Measurements from ENCODE around the gene ADCYAP1R1.
A peak's percentile ranks its signal among the peaks of the same experiment; 100 is the strongest.

Gene ADCYAP1R1

DNA sequence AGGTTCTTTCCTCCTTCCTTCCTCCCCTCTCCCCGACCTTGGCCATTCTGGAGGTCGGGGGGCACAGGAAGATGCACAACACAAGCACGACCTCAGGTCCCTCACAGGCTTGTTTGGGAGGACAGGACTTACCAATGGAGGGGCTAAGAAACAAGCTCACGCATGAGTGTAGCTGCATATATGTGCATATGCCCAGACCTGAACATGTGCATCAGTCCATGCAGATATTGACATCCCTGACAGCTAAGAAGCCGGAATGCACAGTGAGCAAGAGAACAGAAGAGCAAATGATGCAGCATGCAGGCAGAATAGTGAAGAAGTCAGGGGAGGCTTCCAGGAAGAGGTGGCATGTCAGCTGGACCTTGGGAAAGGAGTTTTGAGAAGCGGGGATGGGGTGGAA is 28.7 kb downstream of the ADCYAP1R1 start:
- H3K36me3 Mint-ChIP-seq, result no peaks in the 10 kb centered on the region
- no peak overlapping the region for H3K4me3 Mint-ChIP-seq
- H3K27me3 Mint-ChIP-seq, result peaks cover 19% of the 10 kb centered on the region
- no peaks in the 10 kb centered on the region for H3K4me1 Mint-ChIP-seq
- ATAC-seq, result no peak
- no peaks in the 10 kb centered on the region for H3K9me3 Mint-ChIP-seq
- no peak overlapping the region for H3K27ac Mint-ChIP-seq

DNA sequence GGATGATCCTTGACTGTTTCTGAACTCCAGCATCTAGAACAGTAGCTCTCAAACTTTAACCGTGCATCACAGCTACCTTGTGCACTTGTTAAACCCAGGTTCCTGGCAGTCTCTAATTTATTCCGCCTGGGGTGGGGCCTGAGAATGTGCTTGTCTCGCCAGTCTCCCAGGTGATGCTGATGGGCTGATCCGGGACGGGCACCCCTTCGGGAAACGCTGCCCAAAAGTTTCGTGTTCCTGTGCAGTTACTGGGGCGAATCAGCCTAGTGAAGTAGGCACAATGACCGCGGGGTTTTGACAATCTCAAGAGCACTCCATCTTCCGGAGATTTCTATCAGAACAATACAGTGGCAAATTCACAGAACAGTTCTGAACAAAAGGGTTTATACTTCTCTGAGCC is 29.9 kb downstream of the ADCYAP1R1 start:
- ATAC-seq, result no peak
- no peaks in the 10 kb centered on the region for H3K4me1 Mint-ChIP-seq

DNA sequence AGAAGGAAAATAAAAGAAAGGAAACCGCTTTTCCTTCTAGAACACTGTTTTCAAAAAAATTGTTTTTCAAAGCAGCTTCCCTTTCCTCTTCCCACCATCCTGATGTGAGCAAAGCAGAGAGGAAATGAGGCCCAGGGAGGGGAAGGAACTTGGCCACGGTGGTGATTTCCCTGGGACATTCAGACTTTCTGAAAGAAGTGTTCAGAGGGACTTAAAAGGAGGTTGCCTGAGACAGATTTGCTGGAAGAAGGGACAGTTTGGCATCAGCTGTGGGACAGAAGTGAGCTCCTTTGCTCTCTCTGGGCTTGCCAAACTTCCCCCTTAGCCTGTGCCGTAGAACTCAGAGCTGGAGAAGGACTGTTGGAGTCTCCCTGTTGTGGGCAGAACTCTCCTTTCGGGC is 30.3 kb downstream of the ADCYAP1R1 start:
- ATAC-seq, result no peak
- Mint-ChIP-seq H3K4me3 (no peak overlapping the region), H3K27ac (no peak overlapping the region), H3K9me3 (no peaks in the 10 kb centered on the region), H3K4me1 (no peaks in the 10 kb centered on the region), H3K36me3 (no peaks in the 10 kb centered on the region), H3K27me3 (peaks cover 19% of the 10 kb centered on the region)

More for the DNA sequence above, 29.9 kb downstream of the ADCYAP1R1 start:
- peaks cover 19% of the 10 kb centered on the region for H3K27me3 Mint-ChIP-seq
- no peaks in the 10 kb centered on the region for H3K9me3 Mint-ChIP-seq
- no peaks in the 10 kb centered on the region for H3K36me3 Mint-ChIP-seq
- H3K27ac Mint-ChIP-seq, result no peak overlapping the region
- no peak overlapping the region for H3K4me3 Mint-ChIP-seq

DNA sequence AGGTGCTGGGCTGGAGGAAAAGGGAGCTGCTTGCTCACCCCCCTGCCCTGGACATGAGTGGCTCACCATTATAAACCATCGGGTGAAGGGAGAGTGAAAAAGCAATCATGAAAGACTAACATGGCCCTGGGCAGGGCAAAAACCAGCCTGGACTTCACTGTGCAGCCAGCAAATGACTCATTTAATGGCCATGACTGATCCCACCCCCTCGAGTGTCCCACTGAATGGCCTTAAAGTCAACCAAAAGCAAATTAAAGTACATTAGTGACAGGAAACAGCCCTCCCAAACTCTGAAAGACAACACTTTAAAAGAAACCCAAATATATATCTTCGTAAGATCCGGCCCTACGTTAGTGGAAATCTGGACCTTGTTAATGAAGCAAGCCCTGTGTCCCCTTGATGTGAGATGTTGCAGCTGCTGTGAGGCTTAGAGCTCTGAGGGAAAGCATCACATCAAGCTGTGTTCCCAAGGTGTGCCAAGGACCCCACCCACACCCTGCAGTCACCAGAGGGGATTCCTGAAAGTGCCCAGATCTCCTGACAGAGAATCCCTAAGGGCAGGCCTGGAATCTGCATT is 31.2 kb downstream of the ADCYAP1R1 start:
- H3K4me3 Mint-ChIP-seq, result no peak overlapping the region
- H3K27me3 Mint-ChIP-seq, result peaks cover 19% of the 10 kb centered on the region
- ATAC-seq, result no peak
- H3K36me3 Mint-ChIP-seq, result no peaks in the 10 kb centered on the region
- no peak overlapping the region for H3K27ac Mint-ChIP-seq
- H3K9me3 Mint-ChIP-seq, result no peaks in the 10 kb centered on the region
- H3K4me1 Mint-ChIP-seq, result no peaks in the 10 kb centered on the region

DNA sequence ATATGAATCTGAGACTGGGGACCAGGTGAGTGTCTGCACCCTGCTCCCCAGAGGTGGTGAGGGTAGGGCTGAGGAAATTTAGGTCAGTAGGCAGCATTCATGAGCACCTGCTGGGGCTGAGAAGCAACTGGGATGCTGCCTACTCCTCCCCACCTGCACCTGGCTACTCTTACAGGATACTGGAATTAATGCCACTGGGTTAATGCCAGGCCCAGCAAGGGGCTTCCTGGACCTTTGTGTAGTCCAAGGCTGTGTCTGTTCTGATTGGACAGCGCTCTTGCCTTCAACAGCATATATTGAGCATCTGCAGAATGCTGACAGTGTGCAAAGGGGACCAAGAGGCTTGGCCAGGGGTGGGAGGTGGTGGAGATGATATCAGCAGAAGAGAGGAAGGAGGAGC is 32.1 kb downstream of the ADCYAP1R1 start:
- H3K4me1 Mint-ChIP-seq, result no peaks in the 10 kb centered on the region
- H3K4me3 Mint-ChIP-seq, result no peak overlapping the region
- no peak for ATAC-seq
- peaks cover 19% of the 10 kb centered on the region for H3K27me3 Mint-ChIP-seq
- H3K27ac Mint-ChIP-seq, result no peak overlapping the region
- no peaks in the 10 kb centered on the region for H3K36me3 Mint-ChIP-seq
- H3K9me3 Mint-ChIP-seq, result no peaks in the 10 kb centered on the region

DNA sequence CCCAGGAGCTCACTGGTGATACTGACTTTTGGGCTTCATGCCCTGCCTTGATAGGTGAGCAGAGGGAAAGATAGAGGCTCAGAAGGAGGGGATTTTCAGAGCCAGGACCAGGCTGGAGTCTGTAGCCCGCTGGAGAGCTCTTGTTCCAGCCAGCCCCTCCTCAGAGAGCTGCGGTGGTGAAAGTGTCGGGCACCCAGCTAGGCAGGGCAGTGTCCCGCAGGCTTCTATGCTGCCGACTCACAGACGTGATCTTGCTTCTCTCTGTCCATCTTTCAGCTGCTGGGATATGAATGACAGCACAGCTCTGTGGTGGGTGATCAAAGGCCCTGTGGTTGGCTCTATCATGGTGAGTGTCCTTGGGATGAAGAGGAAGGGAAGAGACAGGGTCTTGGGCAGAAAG is 35.2 kb downstream of the ADCYAP1R1 start:
- ATAC-seq, result no peak
- H3K9me3 Mint-ChIP-seq, result no peaks in the 10 kb centered on the region
- no peak overlapping the region for H3K4me3 Mint-ChIP-seq
- no peaks in the 10 kb centered on the region for H3K4me1 Mint-ChIP-seq
- H3K27ac Mint-ChIP-seq, result no peak overlapping the region
- H3K36me3 Mint-ChIP-seq, result no peaks in the 10 kb centered on the region
- H3K27me3 Mint-ChIP-seq, result peaks cover 23% of the 10 kb centered on the region

DNA sequence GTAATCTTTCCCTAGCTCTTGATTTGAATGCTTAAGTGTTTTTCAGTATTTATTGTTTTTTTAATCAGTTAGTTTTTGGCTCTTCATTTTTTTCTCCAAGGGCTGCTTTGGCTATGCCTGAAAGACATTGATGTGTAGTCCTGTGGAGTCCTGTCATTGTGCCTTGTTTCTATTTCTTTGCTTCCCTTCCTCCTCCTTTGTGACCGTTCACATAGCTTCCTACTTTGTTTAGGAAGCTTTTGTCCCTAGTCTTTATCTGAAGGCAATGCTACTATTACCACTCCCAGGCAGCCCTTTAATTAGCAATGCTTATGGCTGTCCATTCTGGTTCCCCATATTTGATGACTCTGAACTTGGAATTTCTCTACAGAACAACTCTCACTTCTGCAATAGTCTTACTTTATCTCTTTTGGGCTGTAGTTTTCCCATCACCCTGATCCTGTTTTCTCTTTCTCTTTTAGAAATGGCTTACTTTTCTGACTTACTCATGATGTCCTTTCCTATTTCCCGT is 39.9 kb downstream of the ADCYAP1R1 start:
- Mint-ChIP-seq H3K36me3 (no peaks in the 10 kb centered on the region), H3K27me3 (peaks cover 34% of the 10 kb centered on the region), H3K9me3 (no peaks in the 10 kb centered on the region), H3K27ac (no peak overlapping the region), H3K4me3 (no peak overlapping the region), H3K4me1 (no peaks in the 10 kb centered on the region)
- ATAC-seq, result no peak

DNA sequence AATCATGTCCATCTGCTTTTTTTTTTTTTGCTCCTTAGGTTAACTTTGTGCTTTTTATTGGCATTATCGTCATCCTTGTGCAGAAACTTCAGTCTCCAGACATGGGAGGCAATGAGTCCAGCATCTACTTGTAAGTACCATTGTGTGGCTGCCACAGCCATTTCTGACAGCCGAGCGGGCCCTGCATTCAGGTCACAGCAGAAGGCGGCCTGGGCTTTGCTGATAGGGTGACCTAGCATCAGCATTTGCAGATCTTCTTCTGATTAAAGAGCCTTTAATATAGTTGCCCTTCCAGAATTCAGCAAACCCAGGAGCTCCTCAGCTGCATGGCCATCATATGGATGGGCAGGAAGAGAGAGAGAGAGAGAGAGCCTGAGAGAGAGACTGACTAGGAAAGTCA is 40.5 kb downstream of the ADCYAP1R1 start:
- H3K27me3 Mint-ChIP-seq, result peaks cover 41% of the 10 kb centered on the region
- no peaks in the 10 kb centered on the region for H3K9me3 Mint-ChIP-seq
- no peaks in the 10 kb centered on the region for H3K36me3 Mint-ChIP-seq
- no peak for ATAC-seq
- H3K27ac Mint-ChIP-seq, result no peak overlapping the region
- H3K4me1 Mint-ChIP-seq, result no peaks in the 10 kb centered on the region
- H3K4me3 Mint-ChIP-seq, result no peak overlapping the region

DNA sequence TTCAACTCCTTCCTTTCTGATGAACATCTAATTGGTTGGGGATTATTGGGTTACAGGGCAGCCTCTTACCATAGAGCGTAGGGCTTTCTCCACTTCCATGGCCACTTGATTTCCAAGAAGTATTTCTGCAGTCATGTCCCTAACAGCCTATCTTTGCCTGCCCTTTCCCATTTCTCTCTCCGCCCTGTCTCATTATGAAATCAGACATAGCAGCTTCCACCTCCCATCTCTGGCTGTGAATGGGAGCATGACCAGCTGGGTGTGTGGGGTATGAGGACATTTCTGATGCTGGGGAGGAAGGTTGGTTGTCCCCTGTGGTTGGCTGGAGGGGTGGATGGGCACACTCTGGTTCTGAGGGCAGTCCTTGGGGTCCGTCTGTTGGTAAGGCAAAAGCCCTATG is 41.2 kb downstream of the ADCYAP1R1 start:
- Mint-ChIP-seq H3K4me1 (no peaks in the 10 kb centered on the region), H3K9me3 (no peaks in the 10 kb centered on the region), H3K36me3 (no peaks in the 10 kb centered on the region), H3K4me3 (no peak overlapping the region), H3K27ac (no peak overlapping the region), H3K27me3 (peaks cover 43% of the 10 kb centered on the region)
- ATAC-seq, result no peak

DNA sequence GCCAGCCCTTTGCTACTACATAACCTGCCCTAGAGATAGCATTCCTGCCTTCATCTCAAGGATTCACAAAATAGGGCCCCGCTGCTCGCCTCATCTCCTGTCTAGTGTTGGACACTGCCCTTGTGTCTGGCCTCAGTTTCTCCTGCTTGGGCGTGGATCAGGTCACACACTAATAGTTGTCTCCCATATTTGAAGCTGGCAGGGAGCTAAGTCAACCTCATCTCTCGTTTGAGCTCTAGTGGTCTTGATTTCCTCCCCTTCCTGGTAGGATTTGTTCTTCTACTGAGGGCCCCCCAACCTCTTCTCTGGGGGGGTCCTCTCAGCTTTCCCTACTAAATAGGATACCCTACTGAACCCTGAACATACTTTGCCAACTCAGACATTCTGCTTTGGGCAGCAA is 42.2 kb downstream of the ADCYAP1R1 start:
- no peak overlapping the region for H3K4me3 Mint-ChIP-seq
- no peak for ATAC-seq
- no peak overlapping the region for H3K27ac Mint-ChIP-seq
- H3K9me3 Mint-ChIP-seq, result no peaks in the 10 kb centered on the region
- H3K4me1 Mint-ChIP-seq, result no peaks in the 10 kb centered on the region
- H3K36me3 Mint-ChIP-seq, result no peaks in the 10 kb centered on the region
- peaks cover 43% of the 10 kb centered on the region for H3K27me3 Mint-ChIP-seq

DNA sequence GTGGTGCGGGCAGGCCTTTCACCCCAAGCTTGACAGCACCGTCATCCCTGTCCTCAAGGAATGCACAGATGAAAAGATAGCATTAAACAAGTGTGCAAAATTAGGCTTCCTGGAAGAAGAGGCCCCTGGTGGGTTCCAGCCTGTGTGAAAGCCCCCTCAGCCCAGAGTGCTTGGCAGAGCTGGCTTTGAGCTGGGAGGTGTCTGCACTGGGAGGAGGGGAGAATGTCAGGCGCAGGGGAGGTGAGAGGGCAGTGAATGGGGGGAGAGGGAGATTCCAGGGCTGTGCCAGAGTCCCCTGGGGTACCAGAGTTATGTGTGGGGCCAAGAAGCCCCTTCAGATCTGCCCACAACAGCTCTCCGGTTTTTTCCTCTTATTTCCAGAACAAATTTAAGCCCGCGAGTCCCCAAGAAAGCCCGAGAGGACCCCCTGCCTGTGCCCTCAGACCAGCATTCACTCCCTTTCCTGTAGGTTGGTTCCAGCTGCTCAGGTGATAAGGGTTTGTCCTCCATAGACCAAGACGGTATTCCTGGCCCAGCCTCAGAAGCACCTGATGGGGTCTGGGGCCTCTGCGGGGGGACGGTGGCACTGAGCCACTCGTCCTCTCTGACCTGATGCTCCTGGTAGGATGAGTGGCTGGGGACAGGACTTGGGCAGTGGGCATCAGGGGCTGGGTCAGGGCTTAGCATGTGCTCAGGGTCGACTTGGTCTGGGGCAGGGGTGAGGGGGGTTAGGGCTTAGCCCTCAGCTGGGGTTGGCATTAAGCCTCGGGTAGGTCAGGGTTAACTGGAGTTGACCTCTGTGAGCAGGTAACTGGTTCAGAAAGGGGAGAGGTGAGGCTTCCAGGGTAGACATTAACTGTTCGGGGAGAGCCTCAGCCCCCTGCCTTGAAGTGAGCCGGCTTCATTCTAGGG is 43.4 kb downstream of the ADCYAP1R1 start:
- H3K36me3 Mint-ChIP-seq, result no peaks in the 10 kb centered on the region
- H3K27me3 Mint-ChIP-seq, result peaks cover 43% of the 10 kb centered on the region
- no peak overlapping the region for H3K4me3 Mint-ChIP-seq
- ATAC-seq, result no peak
- H3K4me1 Mint-ChIP-seq, result no peaks in the 10 kb centered on the region
- no peaks in the 10 kb centered on the region for H3K9me3 Mint-ChIP-seq
- H3K27ac Mint-ChIP-seq, result no peak overlapping the region

DNA sequence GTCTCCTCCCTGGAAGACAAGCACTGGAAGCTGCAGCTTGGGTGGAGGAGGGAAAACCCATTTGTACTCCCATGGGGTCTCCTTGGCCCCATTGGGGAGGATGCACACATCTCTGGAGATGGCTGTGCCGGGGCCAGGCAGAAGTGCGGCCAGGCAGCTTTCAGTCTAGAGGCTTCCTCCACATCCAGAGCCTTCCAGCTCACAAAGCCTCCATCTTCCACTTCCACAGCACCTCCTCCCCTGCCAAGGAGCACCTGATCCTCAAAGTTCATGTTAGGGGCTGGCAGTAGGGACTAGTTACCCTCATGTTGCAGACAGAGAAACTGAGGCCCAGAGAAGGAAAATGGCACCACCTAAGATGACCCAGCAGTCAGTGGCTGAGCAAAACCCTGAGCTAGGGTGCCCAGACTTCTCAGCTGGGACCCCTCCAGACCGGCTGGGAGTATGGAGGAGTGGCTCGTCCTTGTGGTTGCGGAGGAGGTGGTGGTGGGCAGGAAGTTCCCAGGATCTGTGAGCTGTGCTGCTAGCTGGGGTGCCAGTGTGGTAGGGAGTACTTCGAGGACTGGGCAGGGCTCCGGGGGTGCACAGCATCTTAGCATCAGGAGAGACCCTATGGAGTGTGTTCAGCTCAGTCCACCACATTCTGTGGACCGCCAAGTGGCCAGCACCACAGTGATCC is 44.2 kb downstream of the ADCYAP1R1 start:
- ATAC-seq, result no peak
- no peaks in the 10 kb centered on the region for H3K9me3 Mint-ChIP-seq
- no peak overlapping the region for H3K4me3 Mint-ChIP-seq
- H3K36me3 Mint-ChIP-seq, result no peaks in the 10 kb centered on the region
- H3K4me1 Mint-ChIP-seq, result no peaks in the 10 kb centered on the region
- peaks cover 38% of the 10 kb centered on the region for H3K27me3 Mint-ChIP-seq
- H3K27ac Mint-ChIP-seq, result no peak overlapping the region

DNA sequence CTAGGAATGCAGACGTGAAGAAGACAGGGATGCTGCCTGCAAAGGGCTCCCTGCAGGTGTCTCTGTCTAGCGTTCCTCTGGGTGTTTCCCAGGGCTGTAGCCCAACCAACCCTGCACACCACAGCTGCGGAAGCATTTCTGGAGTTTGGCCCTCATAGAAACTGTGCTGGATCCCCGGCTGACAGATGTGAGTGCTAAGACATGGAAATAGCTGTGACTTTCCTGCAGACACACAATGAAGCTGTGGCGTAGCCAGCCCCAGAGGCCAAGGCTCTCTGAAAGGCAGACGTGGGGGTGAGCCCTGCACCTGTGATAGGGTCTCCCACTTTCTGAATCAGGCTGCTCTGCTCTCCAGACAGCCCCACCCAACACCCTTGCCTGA is 44.8 kb downstream of the ADCYAP1R1 start:
- Mint-ChIP-seq H3K27me3 (peaks cover 36% of the 10 kb centered on the region), H3K36me3 (no peaks in the 10 kb centered on the region), H3K27ac (no peak overlapping the region), H3K9me3 (no peaks in the 10 kb centered on the region), H3K4me1 (no peaks in the 10 kb centered on the region), H3K4me3 (no peak overlapping the region)
- ATAC-seq, result no peak

DNA sequence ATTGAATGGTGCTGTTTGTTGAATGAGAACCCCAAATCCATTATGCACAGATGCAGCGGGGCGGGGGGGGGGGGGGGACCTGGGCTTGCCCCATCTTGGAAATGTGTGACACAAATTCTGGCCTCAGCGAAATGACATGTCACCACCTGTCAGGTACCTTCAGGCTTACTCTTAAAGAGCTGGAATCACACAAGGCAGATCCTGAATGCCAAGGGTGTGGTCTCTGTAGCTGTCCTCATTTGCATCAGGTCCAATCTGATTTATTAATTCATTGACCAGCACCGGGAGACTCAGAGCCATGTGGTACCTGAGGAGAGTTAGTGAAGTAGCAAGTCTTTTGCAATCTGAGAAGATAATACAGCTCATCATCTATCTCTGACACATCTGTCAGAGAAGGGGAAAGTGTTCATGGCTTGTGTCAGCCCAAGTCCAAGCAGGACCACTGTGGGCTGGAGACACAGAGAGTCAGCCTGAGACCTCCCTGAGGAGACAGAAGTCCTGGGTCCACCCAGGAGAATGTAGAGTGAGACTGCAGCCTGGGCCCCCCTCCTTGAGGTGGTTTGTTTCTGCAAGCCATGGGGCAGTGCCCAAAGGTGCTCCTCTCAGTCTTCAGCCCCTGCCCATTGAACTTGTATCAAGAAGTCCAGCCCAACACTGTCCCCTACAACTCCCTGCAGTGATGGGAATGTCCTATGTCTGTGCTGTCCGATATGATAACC is 46.7 kb downstream of the ADCYAP1R1 start:
- Mint-ChIP-seq H3K4me1 (no peaks in the 10 kb centered on the region), H3K4me3 (no peak overlapping the region), H3K9me3 (no peaks in the 10 kb centered on the region), H3K27ac (no peak overlapping the region), H3K36me3 (no peaks in the 10 kb centered on the region), H3K27me3 (peaks cover 38% of the 10 kb centered on the region)
- peak; percentile 2 for ATAC-seq
